GM10847 (cell line): ENCODE results near the gene SUMO3.

Experiments
- POLR2A ChIP-seq: IDR thresholded peaks from 2 replicates; pipeline ENCODE4 v1.6.1; 2011; ENCODE audit not compliant: insufficient read length; ENCODE audit errors: extremely low read depth

Gene SUMO3

GRCh38 chr21:44766014-44766817 is 51.6 kb downstream of the SUMO3 start:
- no peak for TF ChIP-seq POLR2A

- TF ChIP-seq POLR2A: no peak
Observed at GRCh38 chr21:44765231-44766013, 52.4 kb downstream of the SUMO3 start.

GRCh38 chr21:44764319-44765230 is 53.3 kb downstream of the SUMO3 start:
- no peak for TF ChIP-seq POLR2A

GRCh38 chr21:44763451-44764318 is 54.2 kb downstream of the SUMO3 start:
- no peak for TF ChIP-seq POLR2A

- no peak for TF ChIP-seq POLR2A
Observed at GRCh38 chr21:44763050-44763378, 54.8 kb downstream of the SUMO3 start.

GRCh38 chr21:44762221-44763049 is 55.4 kb downstream of the SUMO3 start:
- TF ChIP-seq POLR2A: no peak

GRCh38 chr21:44761747-44762208 is 56.1 kb downstream of the SUMO3 start:
- TF ChIP-seq POLR2A: no peak

GRCh38 chr21:44761011-44761729 is 56.7 kb downstream of the SUMO3 start:
- no peak for TF ChIP-seq POLR2A

GRCh38 chr21:44760376-44760775 is 57.5 kb downstream of the SUMO3 start:
- TF ChIP-seq POLR2A: no peak

- no peak for TF ChIP-seq POLR2A
Observed at GRCh38 chr21:44759628-44760285, 58.1 kb downstream of the SUMO3 start.

- no peak for TF ChIP-seq POLR2A
Observed at GRCh38 chr21:44758781-44759627, 58.9 kb downstream of the SUMO3 start.
